HUES6 (cell line): ENCODE data around the gene GPR132.
"Not testable (repeated sequence)": the region's sequence is repeated elsewhere in the genome, so short reads cannot be mapped to it uniquely, and the experiment has no call there.

Experiments used
- H3K27ac ChIP-seq: 2 replicates; pipeline ENCODE4 v1.7.0; 2013; ENCODE audit warnings: low read depth, mild to moderate bottlenecking, low read length, inconsistent platforms
- H3K27me3 ChIP-seq: 2 replicates; pipeline ENCODE4 v1.6.1; 2013; ENCODE audit warnings: low read length; ENCODE audit not compliant: control insufficient read depth, insufficient read depth
- H3K36me3 ChIP-seq: 2 replicates; pipeline ENCODE4 v1.6.1; 2013; ENCODE audit warnings: low read length; ENCODE audit not compliant: control insufficient read depth, insufficient read depth
- H3K4me1 ChIP-seq: 2 replicates; pipeline ENCODE4 v1.6.1; 2013; ENCODE audit warnings: low read length; ENCODE audit not compliant: control insufficient read depth, insufficient read depth
- H3K4me3 ChIP-seq: 2 replicates; pipeline ENCODE4 v1.5.1; 2013; ENCODE audit warnings: low read depth, low read length
- H3K9ac ChIP-seq: one replicate; pipeline ENCODE4 v1.6.1; 2013; ENCODE audit warnings: mild to moderate bottlenecking, low read length
- H3K9me3 ChIP-seq: 2 replicates; pipeline ENCODE4 v1.6.1; 2013; ENCODE audit warnings: low read depth, low read length; ENCODE audit not compliant: control insufficient read depth, insufficient read depth

GPR132 gene

DNA sequence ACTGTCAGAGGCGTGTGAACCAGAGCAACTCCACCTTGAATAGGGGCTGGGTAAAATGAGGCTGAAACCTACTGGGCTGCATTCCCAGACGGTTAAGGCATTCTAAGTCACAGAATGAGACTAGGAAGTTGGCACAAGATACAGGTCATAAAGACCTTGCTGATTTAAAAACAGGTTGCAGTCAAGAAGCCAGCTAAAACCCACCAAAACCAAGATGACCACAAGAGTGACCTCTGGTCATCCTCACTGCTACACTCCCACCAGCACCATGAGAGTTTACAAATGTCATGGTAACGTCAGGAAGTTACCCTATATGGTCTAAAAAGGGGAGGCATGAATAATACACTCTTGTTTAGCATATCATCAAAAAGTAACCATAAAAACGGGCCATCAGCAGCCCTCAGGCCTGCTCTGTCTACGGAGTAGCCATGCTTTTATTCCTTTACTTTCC lies 32.8 kb downstream of the GPR132 start:
- H3K27ac ChIP-seq, H3K9ac ChIP-seq, H3K4me3 ChIP-seq: not testable (repeated sequence)

DNA sequence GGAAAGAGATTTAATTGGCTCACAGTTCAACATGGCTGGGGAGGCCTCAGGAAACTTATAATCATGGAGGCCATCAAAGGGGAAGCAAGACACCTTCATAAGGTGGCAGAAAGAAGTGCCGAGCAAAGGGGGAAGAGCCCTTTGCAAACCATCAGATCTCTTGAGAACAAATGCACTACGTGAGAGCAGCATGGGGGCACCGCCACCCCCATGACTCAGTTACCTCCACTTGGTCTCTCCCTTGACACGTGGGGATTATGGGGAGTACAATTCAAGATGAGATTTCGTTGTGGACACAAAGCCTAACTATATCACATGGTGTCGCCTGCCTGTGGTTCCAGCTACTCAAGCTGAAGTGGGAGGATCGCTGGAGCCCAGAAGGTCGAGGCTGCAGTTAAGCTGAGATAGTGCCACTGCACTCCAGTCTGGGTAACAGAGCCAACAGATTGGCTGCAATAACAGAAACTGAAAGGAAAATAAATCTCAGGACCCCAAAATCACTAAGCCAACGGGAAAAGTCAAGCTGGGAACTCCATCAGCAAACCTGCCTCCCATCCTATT lies 34.3 kb downstream of the GPR132 start:
- no peaks in the 10 kb centered on the region for H3K36me3 ChIP-seq
- H3K27ac ChIP-seq = no peak overlapping the region
- no peak overlapping the region for H3K4me3 ChIP-seq
- peaks cover 4% of the 10 kb centered on the region; the same call in 1 of the 2 replicates for H3K4me1 ChIP-seq
- H3K9me3 ChIP-seq = no peaks in the 10 kb centered on the region
- H3K27me3 ChIP-seq = peaks cover 16% of the 10 kb centered on the region
- H3K9ac ChIP-seq = no peak overlapping the region

More for the DNA sequence above, 32.8 kb downstream of the GPR132 start:
- not testable (repeated sequence) for H3K9me3 ChIP-seq, H3K4me1 ChIP-seq, H3K36me3 ChIP-seq
- H3K27me3 ChIP-seq = peaks cover 16% of the 10 kb centered on the region

DNA sequence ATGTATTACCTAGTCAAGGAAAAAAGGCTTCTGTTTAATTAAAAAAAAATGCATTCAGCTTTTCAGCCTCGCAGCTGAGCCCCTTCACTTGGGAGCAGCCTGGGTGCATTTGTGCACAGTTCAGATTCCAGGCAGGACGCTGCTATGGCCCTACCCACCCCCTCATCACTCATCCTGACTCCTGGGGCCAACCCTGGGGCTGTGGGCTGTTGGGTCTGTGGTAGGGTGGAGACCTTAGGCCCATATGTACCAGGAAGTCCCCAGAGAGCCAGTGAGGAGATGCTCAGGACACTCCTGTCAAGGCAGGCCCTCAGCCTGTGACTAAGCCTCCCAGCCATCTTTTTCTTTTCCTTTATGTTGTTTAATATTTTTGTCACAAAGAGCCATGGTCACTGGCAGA lies 35.0 kb downstream of the GPR132 start:
- H3K4me3 ChIP-seq = no peak overlapping the region
- H3K27ac ChIP-seq = no peak overlapping the region
- H3K9ac ChIP-seq = no peak overlapping the region
- H3K4me1 ChIP-seq = peaks cover 4% of the 10 kb centered on the region; the same call in 1 of the 2 replicates
- H3K27me3 ChIP-seq = peaks cover 16% of the 10 kb centered on the region
- no peaks in the 10 kb centered on the region for H3K36me3 ChIP-seq
- no peaks in the 10 kb centered on the region for H3K9me3 ChIP-seq

DNA sequence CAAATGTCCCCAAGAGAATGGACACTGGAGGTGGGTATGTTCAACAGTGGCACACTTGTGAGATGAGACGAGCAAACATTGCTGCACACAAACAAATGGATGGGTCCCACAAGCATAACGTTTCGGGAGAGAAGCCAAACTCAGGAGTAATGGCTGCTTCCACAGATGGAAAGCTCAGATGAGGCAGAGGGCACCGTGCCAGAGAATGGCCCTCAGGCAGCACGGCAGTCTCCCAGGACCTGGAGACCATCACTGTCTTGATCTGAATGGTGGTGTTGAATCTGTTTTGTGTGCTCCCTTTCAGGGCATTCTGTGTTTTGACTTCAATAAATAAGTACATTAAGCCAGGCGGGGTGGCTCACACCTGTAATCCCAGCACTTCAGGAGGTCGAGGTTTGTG lies 35.8 kb downstream of the GPR132 start:
- Histone ChIP-seq H3K9ac (no peak overlapping the region), H3K36me3 (no peaks in the 10 kb centered on the region), H3K27ac (no peak overlapping the region), H3K4me1 (peaks cover 4% of the 10 kb centered on the region; the same call in 1 of the 2 replicates), H3K27me3 (peaks cover 16% of the 10 kb centered on the region), H3K9me3 (no peaks in the 10 kb centered on the region), H3K4me3 (no peak overlapping the region)

DNA sequence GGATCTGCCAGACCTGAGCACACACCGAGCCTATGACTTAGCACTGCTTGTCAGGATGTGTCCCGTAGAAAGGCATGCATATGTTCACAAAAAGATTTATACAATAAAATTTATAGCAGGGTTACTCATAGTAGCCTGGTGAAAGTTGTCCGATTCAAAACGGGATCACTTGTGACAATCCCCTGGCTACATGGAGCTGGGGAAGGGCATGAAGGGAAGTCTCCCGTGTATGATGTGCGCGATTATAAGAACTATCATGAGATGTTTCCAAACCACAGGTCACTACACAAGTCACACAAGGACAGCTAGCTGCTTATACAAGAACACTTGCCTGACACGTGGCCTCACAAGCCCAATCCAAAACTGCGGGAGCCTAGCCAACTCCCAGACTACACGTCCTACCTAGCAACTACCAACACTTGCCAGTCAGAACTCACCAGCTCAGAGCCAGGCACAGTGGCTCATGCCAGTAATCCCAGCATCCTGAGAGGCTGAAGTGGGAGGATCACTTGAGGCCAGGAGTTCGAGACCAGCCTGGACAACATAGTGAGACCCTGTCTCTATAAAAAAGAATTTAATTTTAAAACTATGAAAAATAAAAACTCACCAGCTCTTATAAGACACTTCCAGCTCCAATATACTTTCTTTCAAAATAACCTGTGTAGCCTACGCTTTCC lies 36.8 kb downstream of the GPR132 start:
- H3K27ac ChIP-seq = no peak overlapping the region
- H3K4me3 ChIP-seq = no peak overlapping the region
- no peaks in the 10 kb centered on the region for H3K36me3 ChIP-seq

DNA sequence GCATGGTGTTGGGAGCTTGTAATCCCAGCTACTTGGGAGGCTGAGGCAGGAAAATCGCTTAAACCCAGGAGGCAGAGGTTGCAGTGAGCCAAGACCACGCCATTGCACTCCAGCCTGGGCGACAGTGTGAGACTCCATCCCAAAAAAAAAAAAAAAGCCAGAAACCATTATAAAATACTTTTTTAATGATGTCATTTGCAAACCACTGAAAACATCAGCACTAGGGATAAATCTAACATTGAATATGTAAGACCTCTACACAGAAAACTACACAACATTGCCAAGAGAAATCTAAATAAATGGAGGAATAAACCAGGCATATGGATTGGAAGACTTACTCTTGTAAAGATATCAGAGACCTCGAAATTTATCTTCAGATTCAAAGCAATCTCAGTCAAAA lies 37.5 kb downstream of the GPR132 start:
- not testable (repeated sequence) for H3K9ac ChIP-seq, H3K27ac ChIP-seq, H3K27me3 ChIP-seq

More for the DNA sequence above, 36.8 kb downstream of the GPR132 start:
- peaks cover 13% of the 10 kb centered on the region for H3K27me3 ChIP-seq
- H3K4me1 ChIP-seq = no peaks in the 10 kb centered on the region
- no peaks in the 10 kb centered on the region for H3K9me3 ChIP-seq
- no peak overlapping the region for H3K9ac ChIP-seq

DNA sequence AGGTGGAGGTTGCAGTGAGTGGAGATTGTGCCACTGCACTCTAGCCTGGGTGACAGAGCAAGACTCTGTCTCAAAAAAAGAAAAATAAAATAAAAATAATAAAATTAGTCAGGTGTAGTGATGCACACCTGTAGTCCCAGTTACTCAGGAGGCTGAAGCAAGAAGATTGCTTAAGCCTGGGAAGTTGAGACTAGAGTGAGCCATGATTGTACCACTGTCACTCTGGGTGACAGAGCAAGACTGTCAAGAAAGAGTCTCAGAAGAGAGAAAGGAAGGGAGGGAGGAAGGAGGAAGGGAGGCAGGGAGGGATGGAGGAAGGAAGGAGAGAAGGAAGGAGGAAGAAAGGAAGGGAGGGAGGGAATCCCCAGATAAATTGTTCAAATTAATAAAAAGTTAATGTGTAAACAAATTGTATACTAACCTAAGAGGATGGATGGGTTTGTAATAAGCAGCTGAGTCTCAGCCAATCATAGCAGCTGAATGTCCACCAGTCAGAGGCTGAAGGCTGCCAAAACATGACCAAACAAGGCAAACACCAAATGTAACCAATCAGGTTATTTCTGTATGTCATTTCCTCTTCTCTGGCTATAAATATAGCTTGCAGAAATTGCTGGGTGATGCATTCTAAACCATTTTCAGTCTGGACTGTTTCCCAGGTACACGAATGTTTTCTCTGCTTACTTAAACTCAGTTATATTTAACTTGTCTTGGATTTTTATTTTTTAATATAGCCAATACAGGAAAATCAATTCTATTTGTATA lies 38.2 kb downstream of the GPR132 start:
- Histone ChIP-seq H3K4me1 (no peaks in the 10 kb centered on the region), H3K27ac (no peak overlapping the region), H3K27me3 (0 out of 2 replicates have a peak, but pooled peaks cover 5% of the 10 kb centered on the region), H3K9ac (no peak overlapping the region), H3K36me3 (no peaks in the 10 kb centered on the region), H3K9me3 (no peaks in the 10 kb centered on the region), H3K4me3 (no peak overlapping the region)

More for the DNA sequence above, 37.5 kb downstream of the GPR132 start:
- not testable (repeated sequence) for H3K4me3 ChIP-seq, H3K9me3 ChIP-seq, H3K36me3 ChIP-seq, H3K4me1 ChIP-seq

DNA sequence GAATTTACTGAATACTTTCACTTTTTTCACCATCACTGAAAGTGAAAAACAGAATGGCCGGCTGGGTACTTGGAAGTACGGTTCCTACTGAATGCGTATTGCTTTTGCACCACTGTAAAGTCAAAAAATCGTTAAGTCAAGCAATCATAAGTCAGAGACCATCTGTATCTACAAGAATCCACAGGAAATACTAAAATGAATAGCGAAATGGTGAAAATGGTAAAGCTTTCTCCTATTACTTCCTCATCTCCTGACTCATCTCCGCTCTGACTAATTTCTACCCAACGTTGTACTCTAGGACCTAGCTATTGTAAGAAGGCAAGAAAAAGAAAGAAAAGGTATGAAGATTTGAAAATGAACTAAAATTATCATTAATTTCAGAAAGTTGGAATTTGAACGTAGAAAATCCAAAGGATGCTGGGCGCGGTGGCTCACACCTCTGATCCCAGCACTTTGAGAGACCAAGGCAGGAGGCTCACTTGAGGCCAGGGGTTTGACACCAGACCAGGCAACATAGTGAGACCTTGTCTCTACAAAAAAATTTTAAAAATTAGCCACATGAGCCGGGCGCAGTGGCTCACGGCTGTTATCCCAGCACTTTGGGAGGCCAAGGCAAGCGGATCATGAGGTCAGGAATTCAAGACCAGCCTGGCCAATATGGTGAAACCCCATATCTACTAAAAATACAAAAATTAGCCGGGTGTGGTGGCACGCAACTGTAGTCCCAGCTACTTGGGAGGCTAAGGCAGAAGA lies 39.0 kb downstream of the GPR132 start:
- H3K4me1 ChIP-seq = no peaks in the 10 kb centered on the region
- H3K36me3 ChIP-seq = no peaks in the 10 kb centered on the region
- no peak overlapping the region for H3K9ac ChIP-seq

DNA sequence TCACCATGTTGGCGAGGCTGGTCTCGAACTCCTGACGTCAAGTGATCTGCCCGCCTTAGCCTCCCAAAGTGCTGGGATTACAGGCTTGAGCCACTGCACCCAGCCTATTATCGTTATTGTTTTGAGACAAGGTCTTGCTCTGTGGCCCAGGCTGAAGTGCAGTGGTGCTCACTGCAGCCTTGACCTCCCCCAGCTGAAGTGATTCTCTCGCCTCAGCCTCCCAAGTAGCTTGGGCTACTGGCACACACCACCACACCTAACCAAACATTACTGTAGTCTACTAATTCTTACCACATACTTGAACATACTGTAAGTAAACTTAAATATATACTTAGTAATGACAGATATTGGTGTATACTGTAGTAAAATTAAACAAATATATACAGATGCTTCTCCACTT lies 39.8 kb downstream of the GPR132 start:
- Histone ChIP-seq H3K9ac (no peak overlapping the region), H3K4me3 (no peak overlapping the region), H3K9me3 (no peaks in the 10 kb centered on the region), H3K36me3 (no peaks in the 10 kb centered on the region), H3K27ac (no peak overlapping the region), H3K27me3 (0 out of 2 replicates have a peak, but pooled peaks cover 2% of the 10 kb centered on the region), H3K4me1 (no peaks in the 10 kb centered on the region)

More for the DNA sequence above, 39.0 kb downstream of the GPR132 start:
- 0 out of 2 replicates have a peak, but pooled peaks cover 5% of the 10 kb centered on the region for H3K27me3 ChIP-seq
- H3K4me3 ChIP-seq = no peak overlapping the region
- H3K27ac ChIP-seq = no peak overlapping the region
- H3K9me3 ChIP-seq = no peaks in the 10 kb centered on the region

DNA sequence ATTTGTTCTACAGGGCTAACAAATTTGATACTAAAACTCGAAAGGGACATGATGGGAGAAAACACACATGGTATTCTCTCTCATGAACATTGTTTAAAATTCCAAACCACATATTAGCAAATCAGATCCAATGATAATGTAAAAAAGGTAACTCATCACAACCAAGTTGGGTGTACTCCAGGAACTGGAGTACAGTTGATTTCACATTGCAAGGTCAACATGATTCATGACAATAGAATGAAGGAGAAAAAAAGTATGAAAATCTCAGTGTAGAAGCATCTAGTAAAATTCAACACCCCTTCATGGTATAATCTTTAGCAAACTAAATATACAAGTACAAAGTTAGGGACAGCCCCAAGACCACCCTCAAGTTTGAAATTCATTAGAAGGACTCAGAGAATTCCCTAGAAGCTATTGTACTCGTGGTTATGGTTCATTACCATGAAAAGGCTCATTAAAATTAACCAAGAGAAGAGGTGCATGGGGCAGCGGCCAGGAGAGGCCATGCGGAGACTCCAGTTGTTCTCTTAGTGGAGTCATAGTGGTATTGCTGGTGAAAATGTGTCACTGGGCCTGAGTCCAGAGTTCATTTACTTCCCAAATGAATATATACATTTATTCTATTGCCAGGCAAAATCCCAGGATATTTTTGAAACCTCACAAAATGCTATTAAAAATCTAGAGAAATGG lies 41.3 kb downstream of the GPR132 start:
- Histone ChIP-seq H3K4me3 (no peak overlapping the region), H3K4me1 (peaks cover 6% of the 10 kb centered on the region), H3K36me3 (peaks cover 4% of the 10 kb centered on the region; the same call in 1 of the 2 replicates), H3K27me3 (0 out of 2 replicates have a peak, but pooled peaks cover 2% of the 10 kb centered on the region), H3K9me3 (no peaks in the 10 kb centered on the region), H3K9ac (no peak overlapping the region), H3K27ac (no peak overlapping the region)
